HepG2 (cell line): ENCODE measurements around the gene MUSK. TPM values are rescaled to one million over a fixed set of nuclear protein-coding genes. Genes with fewer than 3 reads are reported as not detected.
A peak's percentile ranks its signal among the peaks of the same experiment; 100 is the strongest.
"Not testable (repeated sequence)": the region's sequence is repeated elsewhere in the genome, so short reads cannot be mapped to it uniquely, and the experiment has no call there.

Experiments
- ATAC-seq: fragments of 200-7000 bp; cut with Tn5 transposase; 3 replicates; pipeline ENCODE4 v1.9.1; 2020; ENCODE audit warnings: mild to moderate bottlenecking, moderate library complexity
- BruUV-seq: library from RNA; stranded (reverse); fragments of 400-500 nt; replicated peaks from 2 replicates; lab custom pipeline; 2021; lab: Mats Ljungman, UMichigan
- CTCF ChIA-PET: fragments of 300-600 bp; formaldehyde crosslinking; extraction: SDS; loops from one replicate; lab custom pipeline; 2021; ENCODE audit warnings: low total read pairs, inconsistent platforms, low intra/inter-chr PET ratio; lab: Yijun Ruan, JAX
- POLR2A ChIA-PET: fragments of 350-600 bp; sonication (Branson Sonifier 250); formaldehyde crosslinking; loops from one replicate; lab custom pipeline; 2020; ENCODE audit warnings: antibody characterized with exemption, inconsistent platforms; lab: Yijun Ruan, JAX
- DNase-seq: peaks from one replicate; pipeline ENCODE4 v3.0.0-alpha.2; 2015; ENCODE audit warnings: low spot score
- FAIRE-seq: peaks from 3 replicates; lab custom pipeline; 2011; peaks lifted over from hg19 to GRCh38; lab: Jason Lieb, UNC
- H2AFZ ChIP-seq: one replicate; pipeline ENCODE4 v1.6.1; 2011; ENCODE audit warnings: low read length, inconsistent platforms
- H3K27ac ChIP-seq: fragments of 300-600 bp; 3 replicates; pipeline ENCODE4 v1.8.0; 2011; ENCODE audit warnings: mixed run types, mild to moderate bottlenecking, mixed read lengths, low read length, inconsistent platforms; ENCODE audit not compliant: insufficient read depth; ENCODE audit errors: extremely low read length
- H3K27me3 ChIP-seq, 2 experiments: fragments of 200-600 bp in 1 of 2; 2 replicates in 1 of 2; 3 replicates in 1 of 2; pipeline versions ENCODE4 v1.6.0 to v1.8.0; 2011; ENCODE audit warnings: low read length in 2 of 2, mild to moderate bottlenecking in 2 of 2, moderate library complexity in 2 of 2, inconsistent platforms in 1 of 2; ENCODE audit not compliant: insufficient read depth in 2 of 2, control insufficient read depth in 1 of 2
- H3K36me3 ChIP-seq, 2 experiments: fragments of 200-600 bp in 1 of 2; replicated peaks in 1 of 2; 2 replicates in 1 of 2; 3 replicates in 1 of 2; pipeline versions ENCODE4 v1.5.1 to v1.8.0; 2011; ENCODE audit warnings: low read length in 2 of 2, inconsistent platforms in 1 of 2; ENCODE audit not compliant: insufficient read depth in 2 of 2, control insufficient read depth in 1 of 2
- H3K4me1 ChIP-seq: 2 replicates; pipeline ENCODE4 v1.5.1; 2012; ENCODE audit warnings: low read length, inconsistent platforms; ENCODE audit not compliant: insufficient read depth
- H3K4me2 ChIP-seq: 2 replicates; pipeline ENCODE4 v1.6.0; 2011; ENCODE audit warnings: low read depth, low read length, inconsistent platforms
- H3K4me3 ChIP-seq, 3 experiments: fragments of 200-600 bp in 1 of 3; sonication (generic), shearing (Covaris generic) in 1 of 3; replicated peaks in 1 of 3; 2 replicates each; pipeline ENCODE4 v1.5.1; 2011 to 2016; ENCODE audit warnings: low read length in 3 of 3, inconsistent platforms in 2 of 3, low read depth in 2 of 3, mild to moderate bottlenecking in 2 of 3, control low read depth in 1 of 3, mixed read lengths in 1 of 3; ENCODE audit not compliant: insufficient read depth in 1 of 3
- H3K79me2 ChIP-seq: one replicate; pipeline ENCODE4 v1.6.1; 2011; ENCODE audit warnings: low read length, inconsistent platforms; ENCODE audit not compliant: insufficient read depth
- H3K9ac ChIP-seq: 2 replicates; pipeline ENCODE4 v1.6.0; 2011; ENCODE audit warnings: mild to moderate bottlenecking, low read depth, low read length, inconsistent platforms; ENCODE audit not compliant: insufficient read depth
- H3K9me3 ChIP-seq: 2 replicates; pipeline ENCODE4 v1.5.1; 2012; ENCODE audit warnings: mild to moderate bottlenecking, low read length
- H4K20me1 ChIP-seq: 2 replicates; pipeline ENCODE4 v1.6.0; 2011; ENCODE audit warnings: inconsistent platforms, mild to moderate bottlenecking, low read length, moderate library complexity; ENCODE audit not compliant: insufficient read depth
- CEBPG ChIP-seq: IDR thresholded peaks from 2 replicates; pipeline ENCODE4 v1.6.1; 2016
- KLF11 ChIP-seq: IDR thresholded peaks from 2 replicates; pipeline ENCODE4 v1.6.1; 2016; ENCODE audit warnings: missing compliant biosample characterization
- PRPF4 ChIP-seq: fragments of 200-400 bp; formaldehyde crosslinking; IDR thresholded peaks from 2 replicates; pipeline ENCODE4 v1.6.1; 2016; ENCODE audit warnings: low read length, low read depth; ENCODE audit not compliant: poor library complexity, severe bottlenecking
- RBAK ChIP-seq: sonication (generic); formaldehyde crosslinking; IDR thresholded peaks from 2 replicates; pipeline ENCODE4 v1.5.1; 2020; ENCODE audit warnings: mild to moderate bottlenecking, missing genetic modification reagents
- REST ChIP-seq, 2 experiments: IDR thresholded peaks; 2 replicates each; pipeline ENCODE4 v1.6.1; 2011 to 2012; ENCODE audit warnings: low read length in 2 of 2, borderline replicate concordance in 1 of 2, low read depth in 1 of 2, mild to moderate bottlenecking in 1 of 2, moderate library complexity in 1 of 2
- ZFP90 ChIP-seq: sonication (generic); formaldehyde crosslinking; IDR thresholded peaks from 2 replicates; pipeline ENCODE4 v1.8.0; 2022; ENCODE audit warnings: missing genetic modification reagents, mild to moderate bottlenecking, inconsistent platforms, borderline replicate concordance
- ZNF281 ChIP-seq: sonication (generic); formaldehyde crosslinking; IDR thresholded peaks from 2 replicates; pipeline ENCODE4 v1.4.0; 2020; ENCODE audit warnings: missing genetic modification reagents, borderline replicate concordance
- ZNF652 ChIP-seq: IDR thresholded peaks from 2 replicates; pipeline ENCODE4 v1.6.1; 2016; ENCODE audit warnings: low read depth, borderline replicate concordance
- ZNF766 ChIP-seq: sonication (generic); formaldehyde crosslinking; IDR thresholded peaks from 2 replicates; pipeline ENCODE4 v1.5.0; 2020; ENCODE audit warnings: missing genetic modification reagents, borderline replicate concordance
- ZNF776 ChIP-seq: sonication (generic); formaldehyde crosslinking; IDR thresholded peaks from 2 replicates; pipeline ENCODE4 v1.4.0; 2020; ENCODE audit warnings: mild to moderate bottlenecking, missing genetic modification reagents
- WGBS: methylation state at CpG from one replicate; pipeline ENCODE4 v1.1.6; 2017; ENCODE audit warnings: low lambda C conversion rate; 5-methylcytosine and 5-hydroxymethylcytosine counted together
- in situ Hi-C: cut with HindIII; loops from 2 replicates; pipeline ENCODE4 v1.10.0; 2017; ENCODE audit warnings: low pct_unique_long_range_greater_than_20kb; ENCODE audit not compliant: extremely low pct_ligation_motif_present
- intact Hi-C: fragments of 100-400 bp; cut with micrococcal nuclease; formaldehyde crosslinking; loops from one replicate; pipeline ENCODE4 v1.10.0; 2022; ENCODE audit not compliant: unreplicated experiment
- polyA plus RNA-seq, 8 experiments: library from polyadenylated mRNA; depleted of rRNA in 3 of 8; stranded (reverse) in 7 of 8; unstranded in 1 of 8; fragments of >200 nt; fragmentation: Illumina TruSeq in 4 of 8; extraction: Trizol in 4 of 8; gene quantifications; 2 replicates each; pipeline versions ENCODE4 v1.2.1 to v1.2.3, GENCODE V29; 2011 to 2016; ENCODE audit warnings: low read depth in 4 of 8, missing spikeins in 1 of 8, mixed read lengths in 1 of 8; ENCODE audit not compliant: insufficient read depth in 1 of 8
- total RNA-seq, 5 experiments: library from RNA; depleted of rRNA; stranded (reverse); fragments of >200 nt; fragmentation: Illumina TruSeq; extraction: Trizol; gene quantifications; 2 replicates each; pipeline ENCODE4 v1.2.3, GENCODE V29; 2016; ENCODE audit warnings: low read depth in 1 of 5

MUSK gene
- total and polyA plus RNA-seq, 2 of the 13 experiments (the other 11 are each of a cell fraction or from before 2014, with no cell fraction given): not detected

DNA sequence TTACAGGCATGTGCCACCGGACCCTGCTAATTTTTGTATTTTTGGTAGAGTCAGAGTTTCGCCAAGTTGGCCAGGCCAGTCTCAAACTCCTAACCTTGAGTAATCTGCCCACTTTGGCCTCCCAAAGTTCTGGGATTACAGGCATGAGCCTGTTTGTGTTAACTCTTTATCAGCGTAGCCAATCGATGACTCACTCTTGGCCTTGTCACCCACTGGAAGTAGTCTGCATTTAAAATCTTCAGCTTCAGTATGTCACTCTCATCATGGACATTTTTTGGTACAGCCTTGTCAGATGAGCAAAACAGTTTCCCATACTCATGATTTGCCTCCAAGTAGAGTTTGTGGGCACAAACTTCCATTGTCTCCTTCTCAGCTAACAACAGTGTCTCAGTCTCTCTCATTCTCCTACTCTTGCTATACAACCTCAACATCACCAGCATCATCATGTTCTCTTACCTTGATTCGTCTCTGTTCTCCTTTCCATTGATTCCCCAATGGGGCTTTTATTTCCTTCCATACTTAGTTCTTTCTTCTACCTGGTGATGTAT is 22.5 kb downstream of the MUSK start (continued):
- TF ChIP-seq ZNF281 (CRISPR knock-in tag): no peak
- no peak for TF ChIP-seq RBAK (CRISPR knock-in tag)
- no peak for TF ChIP-seq ZNF766 (CRISPR knock-in tag)
- TF ChIP-seq CEBPG: no peak
- TF ChIP-seq ZNF652: peak; percentile 49; the same call in 1 of the 2 replicates
- no peak for TF ChIP-seq KLF11 (CRISPR knock-in tag)
- no peak for TF ChIP-seq PRPF4
- no peak for TF ChIP-seq ZFP90 (CRISPR knock-in tag)
- TF ChIP-seq ZNF776: no peak
- TF ChIP-seq REST (IDR thresholded peaks at IDR 0.05; ENCODE audit: borderline replicate concordance in 1 of 2, low read depth in 1 of 2, low read length in 2 of 2): no peak
- TF ChIP-seq, all 625 proteins: peak for 3

GRCh38 chr9:110695846-110696245 is 27.3 kb downstream of the MUSK start:
- ATAC-seq, in situ Hi-C loops: not testable (repeated sequence)
- WGBS: 17% methylated on average over 4 of the region's 5 CpGs

More at GRCh38 chr9:110695846-110696245, 27.3 kb downstream of the MUSK start:
- CTCF ChIA-PET, H3K4me1 ChIP-seq, H3K79me2 ChIP-seq, H3K4me2 ChIP-seq, POLR2A ChIA-PET, H2AFZ ChIP-seq, DNase-seq, BruUV-seq, H3K4me3 ChIP-seq, H3K36me3 ChIP-seq, intact Hi-C loops, H3K9ac ChIP-seq, H4K20me1 ChIP-seq, H3K27ac ChIP-seq, H3K27me3 ChIP-seq, H3K9me3 ChIP-seq, FAIRE-seq: not testable (repeated sequence)
